ENCODE measurements around the gene NHLRC4.

- no peak for TF ChIP-seq POLR2A (IDR thresholded peaks at IDR 0.05)
- no peak for TF ChIP-seq CTCF (IDR thresholded peaks at IDR 0.05)
Measured at GRCh38 chr16:523097-523741, 43.6 kb upstream of the NHLRC4 start.
